GM04503 (cell line): ENCODE data around the gene PPP2R1B.

ENCODE experiments used
- DNase-seq: peaks from one replicate; pipeline ENCODE4 v3.0.0-alpha.2; 2012; ENCODE audit warnings: low read depth

The PPP2R1B gene

DNA sequence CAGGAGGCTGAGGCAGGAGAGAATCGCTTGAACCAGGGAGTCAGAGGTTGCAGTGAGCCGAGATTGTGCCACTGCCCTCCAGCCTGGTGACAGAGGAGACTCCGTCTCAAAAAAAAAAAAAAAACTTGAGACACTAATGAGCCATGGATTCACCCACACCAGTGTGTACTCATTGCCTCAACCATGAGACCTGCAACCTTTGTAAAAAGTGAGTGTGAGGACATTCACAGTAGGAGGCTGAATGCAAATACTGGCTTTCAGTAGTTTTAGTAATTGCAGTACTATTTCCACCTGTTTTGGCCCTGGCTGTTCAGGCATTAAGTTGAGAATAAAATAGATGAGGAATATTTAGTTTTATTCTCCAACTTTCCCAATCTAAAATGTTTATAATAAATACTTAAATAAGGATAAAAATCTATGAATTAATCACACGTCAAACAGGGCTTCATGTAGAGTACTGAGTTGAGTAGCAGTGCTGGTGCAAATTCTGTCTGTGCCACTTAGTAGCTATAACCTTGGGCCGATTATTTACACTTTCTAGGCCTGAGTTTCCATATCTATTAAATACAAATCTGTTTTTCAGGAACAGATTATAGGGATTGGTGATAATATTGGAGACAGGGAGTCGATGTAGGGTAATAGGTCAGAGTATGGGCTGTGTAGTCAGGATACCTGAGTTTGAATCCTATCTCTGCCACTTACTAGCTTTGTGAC lies 72.8 kb downstream of the PPP2R1B start:
- DNase-seq = no peak

DNA sequence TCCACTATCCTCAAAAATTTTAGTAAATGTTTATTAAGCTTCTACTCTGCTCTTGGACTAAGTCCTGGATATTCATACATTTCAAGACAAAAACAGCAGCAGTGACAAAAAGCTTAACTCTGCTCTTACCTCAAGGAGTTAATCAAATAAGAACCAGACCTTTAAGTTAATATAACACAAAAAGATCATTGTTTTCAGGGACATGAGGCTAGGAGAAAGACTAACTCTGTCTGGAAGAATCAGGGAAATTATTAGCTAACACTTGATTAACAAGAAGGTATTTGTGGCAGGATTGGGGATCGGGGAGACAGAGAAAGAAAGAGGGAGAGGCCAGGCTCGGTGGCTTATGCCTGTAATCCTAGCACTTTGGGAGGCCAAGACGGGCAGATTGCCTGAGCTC lies 74.4 kb downstream of the PPP2R1B start:
- no peak for DNase-seq

DNA sequence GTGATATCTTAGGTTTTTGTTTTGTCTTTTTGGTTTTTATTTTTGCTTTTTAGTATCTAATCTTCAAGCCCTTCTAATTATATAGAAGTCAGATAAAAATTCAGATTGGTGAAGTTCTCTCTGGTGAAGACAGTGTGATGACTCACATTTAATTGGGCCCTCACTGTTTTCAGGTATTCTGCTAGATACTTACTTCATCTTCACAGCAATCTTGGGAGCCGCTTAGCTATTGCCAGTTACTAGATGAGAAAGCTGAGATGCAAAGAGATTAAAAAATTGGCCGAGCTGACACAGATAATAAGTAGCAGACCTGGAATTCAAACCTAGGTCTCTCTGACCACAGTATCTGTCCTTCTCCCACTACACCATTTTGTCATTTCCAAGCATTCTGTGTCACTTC lies 75.0 kb downstream of the PPP2R1B start:
- DNase-seq = no peak

DNA sequence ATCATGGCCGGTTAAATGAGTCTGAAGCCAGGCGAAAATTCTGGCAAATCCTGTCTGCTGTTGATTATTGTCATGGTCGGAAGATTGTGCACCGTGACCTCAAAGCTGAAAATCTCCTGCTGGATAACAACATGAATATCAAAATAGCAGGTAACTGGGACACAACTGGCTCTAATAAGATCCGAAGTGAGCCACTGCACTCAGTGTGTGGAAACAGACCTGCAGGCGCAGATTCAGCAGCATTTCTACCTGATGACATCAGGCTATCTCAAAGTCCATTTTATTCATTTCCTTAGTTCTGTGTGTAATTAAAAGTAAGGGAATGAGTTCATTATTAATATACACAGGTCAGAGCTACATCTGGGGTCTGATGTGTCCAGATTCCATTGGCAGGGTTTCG lies 78.2 kb downstream of the PPP2R1B start:
- no peak for DNase-seq

DNA sequence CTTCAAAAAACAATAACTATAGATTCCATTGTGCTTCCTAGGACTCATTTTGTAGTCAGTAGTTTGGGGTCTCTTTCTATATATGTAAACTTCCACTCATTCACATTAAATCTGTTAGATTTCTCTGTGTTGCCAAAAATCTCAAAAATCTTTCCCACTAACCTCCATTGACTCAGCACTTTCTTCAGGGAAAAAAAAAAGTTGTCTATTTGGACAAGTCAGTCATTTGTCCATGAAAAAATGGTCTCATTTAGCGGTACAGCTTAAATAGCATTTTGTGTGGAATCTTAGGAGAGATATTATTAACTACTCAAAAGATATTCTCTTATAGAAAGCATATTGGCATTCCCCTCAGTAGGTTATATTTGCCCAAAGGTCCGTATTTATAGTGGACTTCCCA lies 81.9 kb downstream of the PPP2R1B start:
- DNase-seq = no peak

DNA sequence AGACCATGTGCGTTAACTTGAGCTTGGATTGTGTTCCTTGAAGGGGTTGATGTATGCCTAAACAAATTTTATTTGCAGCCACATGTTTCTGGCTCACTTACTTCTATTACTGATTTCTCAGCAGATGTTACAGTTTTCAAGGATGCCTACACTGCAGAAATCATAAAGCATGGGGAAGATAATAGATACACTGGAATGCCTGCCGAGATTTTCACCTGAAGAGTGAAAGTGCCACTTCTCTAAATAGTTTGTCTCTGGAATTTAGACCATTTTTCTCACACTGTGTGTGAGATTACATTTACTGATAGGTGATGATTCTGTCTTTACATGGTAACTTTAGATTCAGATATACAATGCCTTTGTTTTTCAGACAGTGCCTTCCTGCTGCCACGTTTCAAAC lies 82.4 kb downstream of the PPP2R1B start:
- no peak for DNase-seq

DNA sequence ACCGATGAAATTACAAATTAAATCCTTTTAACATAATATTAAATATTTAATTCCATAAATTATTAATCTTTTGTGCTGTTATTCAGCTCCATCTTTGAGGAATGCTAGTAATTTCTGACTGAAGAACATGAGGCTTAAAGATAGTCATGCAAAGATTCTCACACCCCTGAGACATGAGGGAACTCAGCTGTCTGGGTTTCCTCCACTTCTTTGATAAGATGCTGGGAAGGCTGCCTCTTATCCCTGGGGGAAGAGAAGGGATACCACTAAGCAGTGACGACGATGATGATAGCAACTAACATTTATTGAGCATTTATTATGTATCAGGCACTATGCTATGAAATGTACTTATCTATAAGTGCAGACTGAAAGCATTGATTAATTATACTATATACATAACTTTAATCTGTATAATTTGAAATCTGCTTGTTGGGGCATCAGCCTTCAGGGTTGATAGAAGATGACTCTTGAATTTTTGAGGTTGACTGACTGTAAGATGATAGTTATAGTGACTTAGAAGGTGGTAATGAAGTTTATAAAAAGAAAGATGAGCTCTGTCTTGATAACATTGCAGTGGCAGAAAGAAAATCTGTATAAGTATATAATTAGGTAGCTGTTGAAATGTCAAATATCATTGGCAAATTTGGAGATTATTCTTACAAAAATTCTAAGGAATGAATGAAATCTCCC lies 85.6 kb downstream of the PPP2R1B start:
- no peak for DNase-seq
